Occipital lobe (tissue), 2 donors: ENCODE measurements around the gene RNF214. TPM values are rescaled to one million over a fixed set of nuclear protein-coding genes. Genes with fewer than 3 reads are reported as not detected.
"Not testable (repeated sequence)": the region's sequence is repeated elsewhere in the genome, so short reads cannot be mapped to it uniquely, and the experiment has no call there.

ENCODE experiments used
- DNase-seq: peaks from one replicate; lab custom pipeline; 2025; lab: John Stamatoyannopoulos, UW
- total RNA-seq: library from RNA; depleted of rRNA; stranded (reverse); fragments of >200 nt; gene quantifications from one replicate; pipeline ENCODE4 v1.2.3, GENCODE V29; 2014

Gene RNF214
- total RNA-seq, 1 donor from 2014 or later, result 16.4 TPM

DNA sequence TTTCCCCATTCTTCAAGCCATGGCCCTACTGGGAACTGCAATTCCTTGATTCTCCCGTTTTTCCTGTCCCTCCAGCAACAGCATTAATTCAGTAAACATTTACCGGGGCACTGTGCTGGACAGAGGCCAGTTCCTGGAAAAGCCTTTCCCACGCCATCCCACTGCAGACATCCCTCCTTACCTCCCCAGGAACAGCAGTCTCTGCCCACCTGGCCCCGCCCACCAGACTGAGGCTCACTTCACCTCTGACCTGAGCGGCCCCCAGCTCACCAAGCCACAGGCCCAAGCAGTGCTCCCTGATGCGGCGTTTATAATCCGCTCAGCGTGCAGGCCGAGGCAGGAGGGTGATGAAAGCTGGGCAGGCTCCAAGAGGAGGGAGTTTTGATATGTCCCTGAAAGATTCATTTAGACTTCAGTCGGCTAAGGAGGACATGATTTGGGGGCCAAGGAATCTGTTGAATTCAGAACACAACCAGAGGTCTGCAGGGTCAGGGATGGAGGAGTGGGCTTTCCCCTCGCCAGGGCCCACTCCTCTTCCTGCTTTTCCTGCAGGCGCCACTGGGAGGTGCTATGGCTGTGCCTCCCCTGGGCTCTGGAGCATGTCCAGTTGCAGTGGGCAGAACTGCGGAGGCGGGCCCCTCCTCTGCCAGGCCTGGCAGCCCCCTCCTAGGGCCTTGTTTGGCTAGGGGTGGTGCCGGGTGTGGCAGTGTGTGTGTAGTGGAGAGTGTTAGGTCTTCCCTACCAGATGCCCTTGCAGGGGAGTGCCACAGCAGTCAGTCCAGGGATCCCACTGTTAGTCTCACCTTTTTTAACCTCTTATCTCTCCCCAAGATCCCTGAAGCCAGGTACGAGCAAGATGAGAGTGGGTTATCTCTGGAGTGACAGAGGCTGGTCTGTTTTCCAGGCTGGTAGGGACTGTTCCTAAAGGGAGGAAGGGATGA is 34.7 kb upstream of the RNF214 start:
- DNase-seq, result no peak

DNA sequence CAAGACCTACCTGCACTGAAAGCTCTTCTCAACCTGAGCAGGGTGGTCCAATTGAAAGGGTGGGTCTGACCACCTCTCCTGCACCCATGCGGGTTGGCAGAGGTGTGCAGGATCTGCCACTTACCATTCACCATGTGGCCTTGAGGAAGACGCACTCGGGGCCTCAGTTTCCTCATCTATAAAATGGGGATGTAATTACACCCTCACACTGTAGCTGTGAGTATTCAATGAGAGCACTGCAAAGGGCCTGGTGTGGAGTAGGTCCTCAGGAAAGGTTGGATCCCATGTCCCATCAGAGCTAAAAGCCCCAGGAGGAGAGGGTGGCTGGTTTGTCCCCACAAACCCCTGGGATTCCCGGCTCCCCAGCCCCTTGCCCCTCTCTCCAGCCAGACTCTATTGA is 33.9 kb upstream of the RNF214 start:
- DNase-seq, result no peak

DNA sequence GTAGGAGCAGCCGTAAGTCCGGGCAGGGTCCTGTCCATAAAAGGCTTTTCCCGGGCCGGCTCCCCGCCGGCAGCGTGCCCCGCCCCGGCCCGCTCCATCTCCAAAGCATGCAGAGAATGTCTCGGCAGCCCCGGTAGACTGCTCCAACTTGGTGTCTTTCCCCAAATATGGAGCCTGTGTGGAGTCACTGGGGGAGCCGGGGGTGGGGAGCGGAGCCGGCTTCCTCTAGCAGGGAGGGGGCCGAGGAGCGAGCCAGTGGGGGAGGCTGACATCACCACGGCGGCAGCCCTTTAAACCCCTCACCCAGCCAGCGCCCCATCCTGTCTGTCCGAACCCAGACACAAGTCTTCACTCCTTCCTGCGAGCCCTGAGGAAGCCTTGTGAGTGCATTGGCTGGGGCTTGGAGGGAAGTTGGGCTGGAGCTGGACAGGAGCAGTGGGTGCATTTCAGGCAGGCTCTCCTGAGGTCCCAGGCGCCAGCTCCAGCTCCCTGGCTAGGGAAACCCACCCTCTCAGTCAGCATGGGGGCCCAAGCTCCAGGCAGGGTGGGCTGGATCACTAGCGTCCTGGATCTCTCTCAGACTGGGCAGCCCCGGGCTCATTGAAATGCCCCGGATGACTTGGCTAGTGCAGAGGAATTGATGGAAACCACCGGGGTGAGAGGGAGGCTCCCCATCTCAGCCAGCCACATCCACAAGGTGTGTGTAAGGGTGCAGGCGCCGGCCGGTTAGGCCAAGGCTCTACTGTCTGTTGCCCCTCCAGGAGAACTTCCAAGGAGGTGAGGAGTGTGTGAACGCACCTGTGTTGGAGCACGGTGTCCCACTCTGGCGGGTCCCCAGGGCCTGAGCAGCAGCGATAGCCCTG is 33.2 kb upstream of the RNF214 start, which contains the start of gene TAGLN:
Gene TAGLN (plus strand): TSS at position 318 of the 863 bp plus-strand sequence. CDS start 3,644 bp downstream, outside the sequence.
- no peak for DNase-seq

- DNase-seq, result no peak
Measured at GRCh38 chr11:117199916-117200812, 32.3 kb upstream of the RNF214 start.

DNA sequence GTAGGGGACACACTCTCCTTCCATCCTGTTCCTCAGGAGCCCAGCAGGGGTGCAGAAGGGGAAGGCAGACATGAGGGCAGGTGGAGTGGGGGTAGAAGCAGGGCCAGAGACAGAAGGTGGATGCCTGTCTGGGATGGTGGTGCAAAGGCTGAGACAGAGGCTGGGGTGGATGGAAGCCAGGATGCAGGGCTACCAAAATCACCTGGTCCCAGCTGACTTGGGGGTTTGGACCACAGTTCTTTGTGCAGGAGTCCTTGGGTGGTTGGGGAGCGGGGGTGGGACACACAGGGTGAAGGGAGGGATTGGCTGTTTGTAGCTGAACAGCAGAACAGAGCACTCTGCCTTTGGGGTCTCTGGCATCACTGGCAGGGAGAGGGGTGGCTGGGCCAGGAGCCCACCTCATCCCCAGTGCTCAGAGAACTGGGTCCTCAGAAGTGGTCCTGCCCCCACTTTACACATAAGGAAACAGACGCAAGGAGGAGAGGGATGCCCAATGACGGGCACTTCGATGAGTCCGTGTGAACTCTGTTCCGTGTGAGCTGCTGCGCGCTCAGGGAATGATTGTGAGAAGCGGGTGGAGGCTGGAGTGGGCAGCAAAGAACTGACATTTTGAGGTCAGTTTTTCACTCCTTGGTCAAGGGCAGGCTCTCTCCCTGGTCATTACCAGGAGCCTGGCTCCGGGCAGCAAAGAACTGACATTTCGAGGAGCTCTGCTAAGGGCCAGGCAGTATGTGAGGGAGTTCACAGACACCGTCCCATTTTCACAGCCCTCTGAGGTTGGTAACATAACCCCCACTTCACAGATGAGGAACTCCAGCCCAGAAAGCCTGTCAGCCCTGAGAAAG is 31.4 kb upstream of the RNF214 start:
- no peak for DNase-seq

- no peak for DNase-seq
Measured at GRCh38 chr11:117201658-117202305, 30.7 kb upstream of the RNF214 start.

DNA sequence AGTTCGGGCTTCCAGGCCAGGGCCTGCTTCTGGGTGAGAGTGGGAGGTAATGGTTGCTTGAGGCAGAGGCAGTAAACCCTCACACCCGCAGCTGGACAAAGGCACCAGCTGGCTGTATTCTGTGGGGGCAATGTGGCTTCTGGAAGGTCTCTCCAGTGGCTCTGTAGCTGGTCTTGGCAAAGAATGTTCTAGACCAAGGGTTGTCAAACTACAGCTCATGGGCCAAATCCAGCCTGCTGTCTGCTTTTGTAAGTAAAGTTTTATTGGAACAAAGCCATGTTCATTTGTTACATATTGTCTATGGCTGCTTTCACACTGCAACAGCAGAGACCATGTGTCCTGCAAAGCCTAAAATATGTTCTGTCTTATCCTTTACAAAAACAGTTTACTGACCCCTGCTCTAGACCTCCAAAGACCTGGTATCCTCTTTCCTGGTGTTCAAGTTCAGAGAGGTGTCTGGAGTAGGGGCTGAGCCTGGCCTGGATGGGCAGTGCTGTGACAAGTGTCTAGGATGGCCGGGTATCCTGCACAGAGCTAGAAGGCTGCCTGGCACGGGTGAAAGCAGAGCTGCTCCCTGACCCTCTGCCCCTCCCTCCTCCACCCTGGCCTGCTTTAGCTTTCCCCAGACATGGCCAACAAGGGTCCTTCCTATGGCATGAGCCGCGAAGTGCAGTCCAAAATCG is 29.9 kb upstream of the RNF214 start:
- no peak for DNase-seq

DNA sequence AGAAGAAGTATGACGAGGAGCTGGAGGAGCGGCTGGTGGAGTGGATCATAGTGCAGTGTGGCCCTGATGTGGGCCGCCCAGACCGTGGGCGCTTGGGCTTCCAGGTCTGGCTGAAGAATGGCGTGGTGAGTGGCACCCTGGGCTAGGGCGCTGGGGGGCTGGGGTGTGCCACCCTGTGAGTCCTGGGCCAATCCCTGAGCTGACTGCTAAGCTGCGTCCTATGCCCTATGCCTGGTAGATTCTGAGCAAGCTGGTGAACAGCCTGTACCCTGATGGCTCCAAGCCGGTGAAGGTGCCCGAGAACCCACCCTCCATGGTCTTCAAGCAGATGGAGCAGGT is 29.4 kb upstream of the RNF214 start:
- DNase-seq, result no peak

GRCh38 chr11:117204283-117205080 is 28.0 kb upstream of the RNF214 start:
- no peak for DNase-seq

GRCh38 chr11:117205211-117205818 is 27.2 kb upstream of the RNF214 start:
- no peak for DNase-seq

DNA sequence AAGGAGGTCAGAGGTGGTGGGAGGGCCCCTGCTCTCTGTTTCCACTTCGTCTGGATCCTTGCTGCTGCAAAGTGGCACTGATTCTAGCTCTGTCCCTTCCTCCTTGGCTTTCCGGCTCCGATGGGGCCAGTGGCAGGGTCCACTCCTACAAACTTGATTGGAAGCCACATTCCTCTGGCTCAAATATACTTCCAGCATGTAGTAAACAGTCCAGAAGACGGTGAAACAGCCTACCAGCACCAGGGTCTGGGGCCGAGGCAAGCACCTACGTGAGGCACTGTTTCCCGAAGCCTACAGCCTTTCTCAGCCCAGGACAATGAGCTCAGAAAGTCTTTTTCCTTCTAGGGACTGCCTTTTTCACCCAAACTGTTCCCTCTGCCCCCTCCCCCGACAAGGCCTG is 26.4 kb upstream of the RNF214 start:
- DNase-seq, result not testable (repeated sequence)

GRCh38 chr11:117206859-117207258 is 25.6 kb upstream of the RNF214 start:
- DNase-seq, result not testable (repeated sequence)

DNA sequence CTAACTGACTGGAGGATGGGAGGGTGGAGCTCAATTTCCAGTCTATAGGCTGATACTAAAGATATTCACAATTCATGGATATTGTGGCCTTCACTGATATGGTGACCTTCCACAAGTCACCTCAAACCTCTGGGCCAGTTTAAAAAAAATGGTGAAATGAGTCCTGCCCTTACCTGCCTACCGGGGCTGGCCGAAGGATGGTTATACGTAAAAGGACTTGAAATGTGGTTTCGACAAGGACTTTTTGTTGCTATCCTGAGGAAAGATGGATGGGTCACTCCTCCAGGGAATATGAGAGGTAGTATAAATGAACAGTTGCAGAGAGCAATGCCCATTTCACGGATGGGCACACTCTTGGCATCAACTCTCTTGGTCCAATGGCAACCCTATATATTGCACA is 25.0 kb upstream of the RNF214 start:
- DNase-seq, result not testable (repeated sequence)

DNA sequence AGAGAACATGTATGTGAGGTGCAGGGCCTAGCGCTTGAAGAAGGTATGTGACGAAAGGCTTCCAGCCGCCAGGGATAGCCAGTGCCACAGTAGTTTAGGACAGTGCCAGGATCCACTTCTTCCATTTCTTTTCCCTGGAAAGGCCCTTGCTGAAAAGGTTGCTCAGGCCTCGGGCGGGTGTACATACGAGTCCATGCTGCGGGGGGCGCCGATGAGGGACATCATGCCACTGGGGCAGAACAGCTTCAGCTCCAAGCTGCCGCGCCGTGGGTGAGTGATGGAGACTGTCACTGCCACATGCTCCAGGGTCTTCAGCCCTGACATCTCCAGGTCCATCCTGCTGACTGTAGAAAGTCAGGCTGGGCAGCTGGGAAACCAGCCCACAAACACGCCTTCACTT is 23.8 kb upstream of the RNF214 start:
- DNase-seq, result not testable (repeated sequence)

- not testable (repeated sequence) for DNase-seq
Measured at GRCh38 chr11:117209351-117210125, 22.9 kb upstream of the RNF214 start.

DNA sequence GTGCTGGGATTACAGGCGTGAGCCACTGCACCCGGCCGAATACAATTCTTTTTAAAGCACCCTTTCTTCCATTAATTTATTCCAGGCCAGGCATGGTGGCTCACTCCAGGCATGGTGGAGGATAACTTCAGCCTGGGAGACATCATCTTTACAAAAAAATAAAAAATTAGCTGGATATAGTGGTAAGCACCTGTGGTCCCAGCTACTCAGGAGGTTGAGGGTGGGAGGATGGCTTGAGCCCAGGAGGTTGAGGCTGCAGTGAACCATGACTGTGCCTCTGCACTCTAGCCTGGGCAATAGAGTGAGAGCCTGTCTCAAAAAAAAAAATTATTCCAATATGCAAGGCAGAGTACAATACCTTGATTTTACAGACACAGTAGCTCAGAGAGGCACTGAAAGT is 21.9 kb upstream of the RNF214 start:
- no peak for DNase-seq

- no peak for DNase-seq
Measured at GRCh38 chr11:117212697-117213355, 19.6 kb upstream of the RNF214 start.
